Dedifferentiated amniotic fluid mesenchymal stem cell (primary cell): Measurements from ENCODE around the gene CC2D2A.

Experiments
- DNase-seq: peaks from one replicate; pipeline ENCODE4 v3.0.0-alpha.2; 2016; ENCODE audit errors: extremely low spot score

Gene CC2D2A

GRCh38 chr4:15469402-15470127 is at the start of gene CC2D2A:
TSS of gene CC2D2A (plus strand) at chr4:15469882. CDS start at chr4:15475933, 6,051 bp downstream.
- peak; percentile 61 for DNase-seq

GRCh38 chr4:15420642-15421041 is 49.0 kb upstream of the CC2D2A start:
- peak; percentile 35 for DNase-seq

GRCh38 chr4:15423285-15423711 is 46.4 kb upstream of the CC2D2A start:
- no peak for DNase-seq

- no peak for DNase-seq
Observed at GRCh38 chr4:15425520-15425919, 44.2 kb upstream of the CC2D2A start.

- DNase-seq: no peak
Observed at GRCh38 chr4:15427161-15427560, 42.5 kb upstream of the CC2D2A start.

- no peak for DNase-seq
Observed at GRCh38 chr4:15427701-15428100, 42.0 kb upstream of the CC2D2A start, which contains the start of gene C1QTNF7. TSS of gene C1QTNF7 (plus strand) at chr4:15428033. CDS start at chr4:15435744, 7,711 bp downstream.

GRCh38 chr4:15428611-15429010 is 41.1 kb upstream of the CC2D2A start:
- DNase-seq: no peak

GRCh38 chr4:15434091-15434490 is 35.6 kb upstream of the CC2D2A start:
- peak; percentile 69 for DNase-seq

- DNase-seq: no peak
Observed at GRCh38 chr4:15434676-15435075, 35.0 kb upstream of the CC2D2A start.

- DNase-seq: peak; percentile 80
Observed at GRCh38 chr4:15436513-15436912, 33.2 kb upstream of the CC2D2A start.

GRCh38 chr4:15438939-15439524 is 30.6 kb upstream of the CC2D2A start:
- DNase-seq: no peak

- DNase-seq: no peak
Observed at GRCh38 chr4:15443371-15444160, 26.1 kb upstream of the CC2D2A start.

- no peak for DNase-seq
Observed at GRCh38 chr4:15444276-15444675, 25.4 kb upstream of the CC2D2A start.

GRCh38 chr4:15444879-15445547 is 24.7 kb upstream of the CC2D2A start:
- DNase-seq: no peak

GRCh38 chr4:15451181-15451865 is 18.4 kb upstream of the CC2D2A start:
- peak; percentile 45 for DNase-seq

GRCh38 chr4:15451866-15452765 is 17.6 kb upstream of the CC2D2A start:
- DNase-seq: peak; percentile 70

- peak; percentile 48 for DNase-seq
Observed at GRCh38 chr4:15455290-15455689, 14.4 kb upstream of the CC2D2A start.

GRCh38 chr4:15457406-15458201 is 12.1 kb upstream of the CC2D2A start:
- DNase-seq: peak; percentile 83

- DNase-seq: no peak
Observed at GRCh38 chr4:15458616-15459015, 11.1 kb upstream of the CC2D2A start.
